Duodenal mucosa (tissue), 2 donors: ENCODE measurements around the gene CARTPT.
A peak's percentile ranks its signal among the peaks of the same experiment; 100 is the strongest.

Experiments
- H3K27ac ChIP-seq: one replicate; pipeline ENCODE4 v1.7.0; 2013; ENCODE audit warnings: low read depth, low read length
- H3K27me3 ChIP-seq, 2 donors: one replicate each; pipeline ENCODE4 v1.7.0; 2013; ENCODE audit warnings: low read length in 2 of 2, control low read depth in 1 of 2; ENCODE audit not compliant: insufficient read depth in 2 of 2, control insufficient read depth in 1 of 2
- H3K36me3 ChIP-seq, 2 donors: one replicate each; pipeline ENCODE4 v1.7.0; 2013; ENCODE audit warnings: low read length in 2 of 2, control low read depth in 1 of 2; ENCODE audit not compliant: insufficient read depth in 2 of 2, control insufficient read depth in 1 of 2
- H3K4me1 ChIP-seq, 2 donors: one replicate each; pipeline ENCODE4 v1.7.0; 2013; ENCODE audit warnings: low read length in 2 of 2, control low read depth in 1 of 2; ENCODE audit not compliant: insufficient read depth in 2 of 2, control insufficient read depth in 1 of 2
- H3K4me3 ChIP-seq, 2 donors: one replicate each; pipeline ENCODE4 v1.7.0; 2013; ENCODE audit warnings: low read length in 2 of 2, low read depth in 1 of 2
- H3K9ac ChIP-seq, 2 donors: one replicate each; pipeline ENCODE4 v1.7.0; 2013; ENCODE audit warnings: low read length in 2 of 2, low read depth in 1 of 2
- H3K9me3 ChIP-seq, 2 donors: one replicate each; pipeline ENCODE4 v1.7.0; 2013; ENCODE audit warnings: low read length in 2 of 2, control low read depth in 1 of 2; ENCODE audit not compliant: control insufficient read depth in 1 of 2

CARTPT gene

GRCh38 chr5:71752441-71753190 is 33.5 kb downstream of the CARTPT start:
- Histone ChIP-seq H3K9ac (no peak overlapping the region), H3K27ac (no peak overlapping the region), H3K4me3 (no peak overlapping the region), H3K4me1 (peaks cover 7 to 18% of the 10 kb centered on the region in 2 donors), H3K9me3 (no peaks in the 10 kb centered on the region), H3K27me3 (no peaks in the 10 kb centered on the region), H3K36me3 (no peaks in the 10 kb centered on the region)

- Histone ChIP-seq H3K4me3 (peak overlapping the region; percentile 25 to 38), H3K36me3 (no peaks in the 10 kb centered on the region), H3K9ac (peak overlapping the region; percentile 14 to 39), H3K9me3 (no peaks in the 10 kb centered on the region), H3K27me3 (no peaks in the 10 kb centered on the region), H3K4me1 (peaks cover 5 to 6% of the 10 kb centered on the region in 2 donors), H3K27ac (no peak overlapping the region)
These were observed 38.8 kb downstream of the CARTPT start for GRCh38 chr5:71757590-71758543.

DNA sequence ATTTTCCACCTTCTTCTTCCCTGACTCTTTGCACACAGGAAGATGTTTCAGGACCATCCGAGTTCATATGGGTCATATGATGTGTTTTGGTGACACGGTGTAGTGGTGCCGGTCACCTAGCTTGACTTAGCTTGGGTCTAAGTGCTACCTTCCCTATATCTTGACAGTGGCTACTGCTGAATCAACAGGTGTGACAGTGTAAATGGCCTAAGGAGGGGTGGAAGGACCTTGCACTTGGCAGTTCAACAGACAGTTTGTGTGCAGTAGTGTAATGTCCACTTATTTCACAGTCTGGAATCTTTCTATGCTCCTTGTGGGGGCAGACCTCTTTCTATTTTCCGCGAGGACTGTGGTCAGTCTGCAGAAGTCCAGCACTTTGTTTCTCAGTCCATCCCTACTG is 43.8 kb downstream of the CARTPT start:
- no peak overlapping the region for H3K9ac ChIP-seq
- peaks cover under 1% of the 10 kb centered on the region in 2 donors for H3K4me1 ChIP-seq
- H3K9me3 ChIP-seq: no peaks in the 10 kb centered on the region
- H3K27me3 ChIP-seq: no peaks in the 10 kb centered on the region
- H3K36me3 ChIP-seq: no peaks in the 10 kb centered on the region
- H3K27ac ChIP-seq: no peak overlapping the region
- no peak overlapping the region for H3K4me3 ChIP-seq

- Histone ChIP-seq H3K27me3 (no peaks in the 10 kb centered on the region), H3K9ac (no peak overlapping the region), H3K4me3 (no peak overlapping the region), H3K36me3 (no peaks in the 10 kb centered on the region), H3K9me3 (no peaks in the 10 kb centered on the region), H3K27ac (no peak overlapping the region), H3K4me1 (no peaks in the 10 kb centered on the region)
These were observed 48.6 kb downstream of the CARTPT start for GRCh38 chr5:71767661-71768060.

DNA sequence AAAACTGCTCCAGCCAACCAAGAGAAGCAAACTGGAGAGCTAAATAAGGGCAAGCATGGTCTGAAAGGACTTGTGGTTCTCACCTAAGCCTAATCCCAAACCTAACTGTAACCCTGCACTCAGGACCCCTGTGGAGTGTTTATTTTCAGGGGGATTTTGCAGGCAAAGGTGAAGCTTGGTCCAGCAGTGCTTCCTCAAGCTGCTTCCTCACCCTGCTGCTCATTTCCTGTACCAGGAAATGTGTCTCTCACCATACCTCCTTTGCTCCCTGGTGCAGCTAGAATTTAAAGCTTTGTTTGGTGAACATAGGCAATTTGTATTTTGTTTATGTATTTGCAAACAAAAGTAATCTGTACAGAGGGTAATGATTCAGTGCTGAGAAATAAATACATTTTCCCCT is 50.2 kb downstream of the CARTPT start:
- no peaks in the 10 kb centered on the region for H3K36me3 ChIP-seq
- no peak overlapping the region for H3K9ac ChIP-seq
- H3K4me1 ChIP-seq: no peaks in the 10 kb centered on the region
- no peaks in the 10 kb centered on the region for H3K9me3 ChIP-seq
- peaks cover 0 to 2% of the 10 kb centered on the region in 2 donors for H3K27me3 ChIP-seq
- no peak overlapping the region for H3K4me3 ChIP-seq
- no peak overlapping the region for H3K27ac ChIP-seq

- Histone ChIP-seq H3K4me1 (no peaks in the 10 kb centered on the region), H3K36me3 (no peaks in the 10 kb centered on the region), H3K27ac (no peak overlapping the region), H3K9me3 (no peaks in the 10 kb centered on the region), H3K4me3 (no peak overlapping the region), H3K27me3 (peaks cover 0 to 2% of the 10 kb centered on the region in 2 donors), H3K9ac (no peak overlapping the region)
These were observed 51.3 kb downstream of the CARTPT start for GRCh38 chr5:71770381-71770780.
